Measurements from ENCODE around the gene ECE1. TPM values are rescaled to one million over a fixed set of nuclear protein-coding genes. Genes with fewer than 3 reads are reported as not detected.

The ECE1 gene
- total and polyA plus RNA-seq, 9 of the 15 experiments (the other 6 are each of a cell fraction or from before 2014, with no cell fraction given): 0.56 to 34.8 (median 11.0) TPM

DNA sequence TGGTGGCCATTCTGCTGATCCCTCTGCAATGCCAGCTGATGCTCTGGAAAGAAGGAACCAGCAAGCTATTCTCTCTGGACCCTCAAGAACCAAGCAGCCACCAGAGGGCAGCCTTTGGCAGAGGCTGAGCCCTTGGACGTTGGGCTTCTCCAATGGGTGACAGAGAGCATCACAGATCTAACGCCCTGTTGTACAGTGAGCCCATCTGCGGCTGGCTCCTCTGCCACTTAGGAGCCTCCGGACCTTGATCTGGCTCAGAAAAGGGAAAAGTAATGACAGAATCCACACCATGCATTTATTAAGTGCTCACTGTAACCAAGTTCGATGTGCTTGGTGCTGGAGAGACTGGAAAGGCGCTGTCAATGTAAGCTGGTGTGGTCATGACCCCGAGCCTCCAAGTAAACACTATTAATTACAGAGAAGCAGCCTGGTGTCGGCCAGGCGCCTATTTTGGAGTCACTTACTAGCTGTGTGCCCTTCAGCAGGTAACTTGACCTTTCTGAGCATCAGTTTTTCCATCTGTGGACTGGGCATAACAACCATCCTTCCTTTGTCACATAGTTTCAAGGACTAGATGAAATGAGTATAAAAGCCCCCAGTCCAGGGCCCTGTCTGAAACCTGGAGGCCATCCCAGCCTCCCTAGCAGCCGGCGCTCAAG, 34.9 kb downstream of the ECE1 start (continued):
- TF ChIP-seq ZFP36 (IDR thresholded peaks at IDR 0.05; ENCODE audit: low read depth, low read length, partially characterized antibody) (no peak), EP300 (IDR thresholded peaks at IDR 0.05; ENCODE audit: low read length) (no peak), NFYB (IDR thresholded peaks at IDR 0.05; ENCODE audit: extremely low read depth, insufficient read length) (no peak), BRF2 (IDR thresholded peaks at IDR 0.05; ENCODE audit: borderline replicate concordance, insufficient read depth, insufficient read length) (no peak), ZZZ3 (IDR thresholded peaks at IDR 0.05) (no peak), BRD4 (IDR thresholded peaks at IDR 0.05) (no peak), MIER1 (IDR thresholded peaks at IDR 0.05; ENCODE audit: low read depth) (no peak), SREBF1 (IDR thresholded peaks at IDR 0.05; ENCODE audit: borderline replicate concordance, low read depth, low read length) (no peak), PHB (CRISPR knock-in tag; IDR thresholded peaks at IDR 0.05) (no peak), NFRKB (IDR thresholded peaks at IDR 0.05; ENCODE audit: low read depth) (no peak), ZNF584 (CRISPR knock-in tag; IDR thresholded peaks at IDR 0.05; ENCODE audit: low read depth) (no peak), ADNP (tag; IDR thresholded peaks at IDR 0.05) (0 out of 2 replicates have a peak, but pooled peaks have one; percentile 36), MBD1 (CRISPR knock-in tag; IDR thresholded peaks at IDR 0.05) (no peak), IFI16 (CRISPR knock-in tag; IDR thresholded peaks at IDR 0.05) (no peak), CBFA2T3 (IDR thresholded peaks at IDR 0.05) (no peak), ZNF589 (CRISPR knock-in tag; IDR thresholded peaks at IDR 0.05; ENCODE audit: low read depth) (no peak), POLR2A (conservative IDR thresholded peaks at IDR 0.05) (no peak), CEBPB (tag; IDR thresholded peaks at IDR 0.05) (no peak), MLLT1 (IDR thresholded peaks at IDR 0.05) (no peak), SETDB1 (IDR thresholded peaks at IDR 0.05; ENCODE audit: low read length) (no peak), SIN3B (IDR thresholded peaks at IDR 0.05; ENCODE audit: low read depth) (no peak), JUNB (CRISPR knock-in tag; conservative IDR thresholded peaks at IDR 0.05) (no peak), ZNF12 (CRISPR knock-in tag; IDR thresholded peaks at IDR 0.05) (no peak), ELF1 (tag; IDR thresholded peaks at IDR 0.05) (no peak), JUN (IDR thresholded peaks at IDR 0.05; ENCODE audit: borderline replicate concordance, low read depth, low read length) (peak; percentile 44; the same call in 1 of the 2 replicates), JUN (CRISPR knock-in tag; IDR thresholded peaks at IDR 0.05; ENCODE audit: borderline replicate concordance) (no peak)
- TF ChIP-seq, protein P1, sequence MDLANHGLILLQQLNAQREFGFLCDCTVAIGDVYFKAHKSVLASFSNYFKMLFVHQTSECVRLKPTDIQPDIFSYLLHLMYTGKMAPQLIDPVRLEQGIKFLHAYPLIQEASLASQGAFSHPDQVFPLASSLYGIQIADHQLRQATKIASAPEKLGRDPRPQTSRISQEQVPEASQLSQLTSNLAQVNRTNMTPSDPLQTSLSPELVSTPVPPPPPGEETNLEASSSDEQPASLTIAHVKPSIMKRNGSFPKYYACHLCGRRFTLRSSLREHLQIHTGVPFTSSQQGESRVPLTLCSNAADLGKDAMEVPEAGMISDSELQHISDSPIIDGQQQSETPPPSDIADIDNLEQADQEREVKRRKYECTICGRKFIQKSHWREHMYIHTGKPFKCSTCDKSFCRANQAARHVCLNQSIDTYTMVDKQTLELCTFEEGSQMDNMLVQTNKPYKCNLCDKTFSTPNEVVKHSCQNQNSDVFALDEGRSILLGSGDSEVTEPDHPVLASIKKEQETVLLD (IDR thresholded peaks at IDR 0.05): no peak
